Measurements from ENCODE around the gene PCCA.
"Not testable (repeated sequence)": the region's sequence is repeated elsewhere in the genome, so short reads cannot be mapped to it uniquely, and the experiment has no call there.

The PCCA gene

GRCh38 chr13:100088644-100089464, at the start of gene PCCA:
Gene PCCA (plus strand): TSS chr13:100089093. CDS start chr13:100089121, 28 bp downstream.
- in situ Hi-C loops (cut with MboI; ENCODE audit: low sequenced_read_pairs) = no loop called here
- H3K36me3 ChIP-seq (replicated peaks) = no peaks in the 10 kb centered on the region; the same call in 1 of the 2 replicates
- peak; percentile 94 to 99 for DNase-seq (ENCODE audit: low spot score in 2 of 2)

GRCh38 chr13:100039740-100040139, 49.2 kb upstream of the PCCA start:
- Histone ChIP-seq H3K4me3 (no peak overlapping the region), H3K9me3 (no peaks in the 10 kb centered on the region), H3K4me1 (no peaks in the 10 kb centered on the region; the same call in 1 of the 2 replicates), H3K27me3 (ENCODE audit: low read depth) (no peaks in the 10 kb centered on the region), H3K36me3 (replicated peaks) (no peaks in the 10 kb centered on the region)
- in situ Hi-C loops (cut with MboI; ENCODE audit: low sequenced_read_pairs) = no loop called here
- no peak for DNase-seq (ENCODE audit: low spot score in 2 of 2)

More at GRCh38 chr13:100088644-100089464, at the start of gene PCCA:
- Histone ChIP-seq H3K9me3 (no peaks in the 10 kb centered on the region), H3K4me1 (peaks cover 10% of the 10 kb centered on the region), H3K4me3 (peak within 1 kb of the TSS; percentile 80), H3K27me3 (ENCODE audit: low read depth) (no peaks in the 10 kb centered on the region)

GRCh38 chr13:100040196-100040595, 48.7 kb upstream of the PCCA start:
- Histone ChIP-seq H3K9me3 (no peaks in the 10 kb centered on the region), H3K36me3 (replicated peaks) (no peaks in the 10 kb centered on the region), H3K27me3 (ENCODE audit: low read depth) (no peaks in the 10 kb centered on the region), H3K4me1 (no peaks in the 10 kb centered on the region; the same call in 1 of the 2 replicates), H3K4me3 (no peak overlapping the region)
- in situ Hi-C loops (cut with MboI; ENCODE audit: low sequenced_read_pairs) = no loop called here
- DNase-seq (ENCODE audit: low spot score in 2 of 2) = peak in 1 of 2 experiments; percentile 21

- in situ Hi-C loops (cut with MboI; ENCODE audit: low sequenced_read_pairs) = no loop called here
- Histone ChIP-seq H3K36me3 (replicated peaks) (no peaks in the 10 kb centered on the region), H3K4me1 (no peaks in the 10 kb centered on the region; the same call in 1 of the 2 replicates), H3K9me3 (no peaks in the 10 kb centered on the region), H3K27me3 (ENCODE audit: low read depth) (no peaks in the 10 kb centered on the region), H3K4me3 (no peak overlapping the region)
- DNase-seq (ENCODE audit: low spot score in 2 of 2) = no peak
These were observed 44.0 kb upstream of the PCCA start for GRCh38 chr13:100044936-100045335.

GRCh38 chr13:100045355-100045754, 43.5 kb upstream of the PCCA start:
- Histone ChIP-seq H3K36me3 (replicated peaks) (no peaks in the 10 kb centered on the region), H3K4me3 (no peak overlapping the region), H3K9me3 (no peaks in the 10 kb centered on the region), H3K4me1 (no peaks in the 10 kb centered on the region), H3K27me3 (ENCODE audit: low read depth) (no peaks in the 10 kb centered on the region)
- in situ Hi-C loops (cut with MboI; ENCODE audit: low sequenced_read_pairs) = no loop called here
- no peak for DNase-seq (ENCODE audit: low spot score in 2 of 2)

GRCh38 chr13:100051070-100051469, 37.8 kb upstream of the PCCA start:
- Histone ChIP-seq H3K4me3 (no peak overlapping the region), H3K4me1 (no peaks in the 10 kb centered on the region), H3K36me3 (replicated peaks) (no peaks in the 10 kb centered on the region), H3K27me3 (ENCODE audit: low read depth) (no peaks in the 10 kb centered on the region), H3K9me3 (no peaks in the 10 kb centered on the region)
- in situ Hi-C loops (cut with MboI; ENCODE audit: low sequenced_read_pairs) = no loop called here
- no peak for DNase-seq (ENCODE audit: low spot score in 2 of 2)

- no peak overlapping the region for H3K4me3 ChIP-seq
- H3K9me3 ChIP-seq = no peaks in the 10 kb centered on the region; the same call in 1 of the 2 replicates
- no peak for DNase-seq (ENCODE audit: low spot score in 2 of 2)
- H3K4me1 ChIP-seq = peaks cover 2% of the 10 kb centered on the region; the same call in 1 of the 2 replicates
- in situ Hi-C loops (cut with MboI; ENCODE audit: low sequenced_read_pairs) = no loop called here
- H3K27me3 ChIP-seq (ENCODE audit: low read depth) = 0 out of 2 replicates have a peak, but pooled peaks cover 2% of the 10 kb centered on the region
- no peaks in the 10 kb centered on the region for H3K36me3 ChIP-seq (replicated peaks)
These were observed 29.1 kb upstream of the PCCA start for GRCh38 chr13:100059827-100060226.

- no peaks in the 10 kb centered on the region for H3K9me3 ChIP-seq
- H3K4me1 ChIP-seq = peaks cover 8% of the 10 kb centered on the region
- DNase-seq (ENCODE audit: low spot score in 2 of 2) = no peak
- H3K27me3 ChIP-seq (ENCODE audit: low read depth) = 0 out of 2 replicates have a peak, but pooled peaks cover 2% of the 10 kb centered on the region
- in situ Hi-C loops (cut with MboI; ENCODE audit: low sequenced_read_pairs) = no loop called here
- H3K36me3 ChIP-seq (replicated peaks) = no peaks in the 10 kb centered on the region
- H3K4me3 ChIP-seq = no peak overlapping the region
These were observed 25.6 kb upstream of the PCCA start for GRCh38 chr13:100063333-100063732.

- Histone ChIP-seq H3K4me3 (no peak overlapping the region), H3K9me3 (no peaks in the 10 kb centered on the region), H3K36me3 (replicated peaks) (no peaks in the 10 kb centered on the region), H3K27me3 (ENCODE audit: low read depth) (0 out of 2 replicates have a peak, but pooled peaks cover 2% of the 10 kb centered on the region), H3K4me1 (peaks cover 10% of the 10 kb centered on the region)
- in situ Hi-C loops (cut with MboI; ENCODE audit: low sequenced_read_pairs) = no loop called here
- peak; percentile 28 to 60 for DNase-seq (ENCODE audit: low spot score in 2 of 2)
These were observed 25.0 kb upstream of the PCCA start for GRCh38 chr13:100063906-100064305.

- Histone ChIP-seq H3K36me3 (replicated peaks) (no peaks in the 10 kb centered on the region), H3K9me3 (no peaks in the 10 kb centered on the region), H3K4me1 (peaks cover 10% of the 10 kb centered on the region), H3K4me3 (no peak overlapping the region), H3K27me3 (ENCODE audit: low read depth) (no peaks in the 10 kb centered on the region)
- in situ Hi-C loops (cut with MboI; ENCODE audit: low sequenced_read_pairs) = no loop called here
- no peak for DNase-seq (ENCODE audit: low spot score in 2 of 2)
These were observed 20.6 kb upstream of the PCCA start for GRCh38 chr13:100068133-100068931.

- Histone ChIP-seq H3K4me1 (peaks cover 8% of the 10 kb centered on the region), H3K27me3 (ENCODE audit: low read depth) (no peaks in the 10 kb centered on the region), H3K4me3 (no peak overlapping the region), H3K36me3 (replicated peaks) (no peaks in the 10 kb centered on the region), H3K9me3 (no peaks in the 10 kb centered on the region)
- no peak for DNase-seq (ENCODE audit: low spot score in 2 of 2)
- in situ Hi-C loops (cut with MboI; ENCODE audit: low sequenced_read_pairs) = no loop called here
These were observed 19.6 kb upstream of the PCCA start for GRCh38 chr13:100069278-100069677.

- DNase-seq (ENCODE audit: low spot score in 2 of 2) = no peak
- in situ Hi-C loops (cut with MboI; ENCODE audit: low sequenced_read_pairs) = no loop called here
These were observed 12.9 kb upstream of the PCCA start for GRCh38 chr13:100075700-100076587.

GRCh38 chr13:100079003-100079402, 9.9 kb upstream of the PCCA start:
- in situ Hi-C loops (cut with MboI; ENCODE audit: low sequenced_read_pairs) = not testable (repeated sequence)

More at GRCh38 chr13:100075700-100076587, 12.9 kb upstream of the PCCA start:
- Histone ChIP-seq H3K36me3 (replicated peaks) (no peaks in the 10 kb centered on the region), H3K4me1 (no peaks in the 10 kb centered on the region), H3K4me3 (no peak overlapping the region), H3K27me3 (ENCODE audit: low read depth) (no peaks in the 10 kb centered on the region), H3K9me3 (no peaks in the 10 kb centered on the region)

More at GRCh38 chr13:100079003-100079402, 9.9 kb upstream of the PCCA start:
- not testable (repeated sequence) for H3K36me3 ChIP-seq (replicated peaks); H3K9me3 ChIP-seq; DNase-seq (ENCODE audit: low spot score in 2 of 2); H3K27me3 ChIP-seq (ENCODE audit: low read depth); H3K4me1 ChIP-seq; H3K4me3 ChIP-seq

All from HAP-1 (cell line).